Neural cell (in vitro differentiated cells): ENCODE data around the gene NR2F6. TPM values are rescaled to one million over a fixed set of nuclear protein-coding genes. Genes with fewer than 3 reads are reported as not detected.
A peak's percentile ranks its signal among the peaks of the same experiment; 100 is the strongest.

Source experiments
- H2AFZ ChIP-seq: fragments of 200-600, 300-800 bp; sonication (generic), shearing (Covaris generic); 2 replicates; pipeline ENCODE4 v1.6.0; 2014; ENCODE audit warnings: low read depth, mild to moderate bottlenecking, antibody characterized with exemption, low read length, moderate library complexity
- H3F3A ChIP-seq: fragments of 200-600 bp; shearing (Covaris generic); 2 replicates; pipeline ENCODE4 v1.6.1; 2016; ENCODE audit warnings: mild to moderate bottlenecking, moderate library complexity, mixed read lengths, antibody characterized with exemption, low read length; ENCODE audit not compliant: insufficient read depth, poor library complexity, severe bottlenecking
- H3K27ac ChIP-seq: fragments of 200-600, 300-800 bp; sonication (generic), shearing (Covaris generic); 2 replicates; pipeline ENCODE4 v1.5.1; 2014; ENCODE audit warnings: mild to moderate bottlenecking, low read length, moderate library complexity
- H3K27me3 ChIP-seq: fragments of 300-800, 200-600 bp; sonication (generic), shearing (Covaris generic); 2 replicates; pipeline ENCODE4 v1.6.0; 2014; ENCODE audit warnings: mild to moderate bottlenecking, low read depth, low read length, moderate library complexity; ENCODE audit not compliant: insufficient read depth
- H3K36me3 ChIP-seq: fragments of 300-800, 200-600 bp; sonication (generic), shearing (Covaris generic); 2 replicates; pipeline ENCODE4 v1.5.1; 2014; ENCODE audit warnings: mild to moderate bottlenecking, antibody characterized with exemption, low read length, moderate library complexity; ENCODE audit not compliant: insufficient read depth
- H3K4me2 ChIP-seq: fragments of 300-800, 200-600 bp; sonication (generic), shearing (Covaris generic); 2 replicates; pipeline ENCODE4 v1.6.0; 2014; ENCODE audit warnings: mild to moderate bottlenecking, low read length
- H3K4me3 ChIP-seq: fragments of 300-800, 200-600 bp; sonication (generic), shearing (Covaris generic); 2 replicates; pipeline ENCODE4 v1.5.1; 2014; ENCODE audit warnings: mild to moderate bottlenecking, low read length, moderate library complexity
- H3K79me2 ChIP-seq: fragments of 200-600 bp; shearing (Covaris generic); replicated peaks from 2 replicates; pipeline ENCODE4 v1.6.0; 2014; ENCODE audit warnings: mild to moderate bottlenecking, low read length, moderate library complexity; ENCODE audit not compliant: insufficient read depth
- H3K9ac ChIP-seq: fragments of 300-800, 200-600 bp; sonication (generic), shearing (Covaris generic); 2 replicates; pipeline ENCODE4 v1.6.1; 2016; ENCODE audit warnings: mild to moderate bottlenecking, low read length, mixed read lengths
- H3K9me2 ChIP-seq: fragments of 200-600 bp; shearing (Covaris generic); 2 replicates; pipeline ENCODE4 v1.6.1; 2016; ENCODE audit warnings: mild to moderate bottlenecking, low read length, mixed read lengths; ENCODE audit not compliant: insufficient read depth
- H3K9me3 ChIP-seq: fragments of 200-600, 300-800 bp; sonication (generic), shearing (Covaris generic); 2 replicates; pipeline ENCODE4 v1.6.1; 2016; ENCODE audit warnings: mild to moderate bottlenecking, mixed run types, low read length, moderate library complexity, mixed read lengths
- H4K20me1 ChIP-seq: fragments of 200-600 bp; shearing (Covaris generic); 2 replicates; pipeline ENCODE4 v1.6.1; 2016; ENCODE audit warnings: mild to moderate bottlenecking, mixed run types; ENCODE audit not compliant: insufficient read depth
- CTCF ChIP-seq: fragments of 450-650 bp; IDR thresholded peaks from 2 replicates; pipeline ENCODE4 v1.5.1; 2014; ENCODE audit warnings: antibody characterized with exemption, mild to moderate bottlenecking, moderate library complexity; ENCODE audit not compliant: poor library complexity, severe bottlenecking
- EP300 ChIP-seq: fragments of 450-650 bp; conservative IDR thresholded peaks from 2 replicates; pipeline ENCODE4 v1.6.1; 2014; ENCODE audit warnings: antibody characterized with exemption, mild to moderate bottlenecking, moderate library complexity; ENCODE audit not compliant: poor library complexity, severe bottlenecking
- EZH2 ChIP-seq: fragments of 200-600, 300-800 bp; shearing (Covaris generic), sonication (generic); IDR thresholded peaks from 2 replicates; pipeline ENCODE4 v1.6.1; 2014; ENCODE audit warnings: antibody characterized with exemption, low read length, borderline replicate concordance, mild to moderate bottlenecking; ENCODE audit not compliant: insufficient read depth, poor library complexity, severe bottlenecking
- MXI1 ChIP-seq: fragments of 450-650 bp; conservative IDR thresholded peaks from 2 replicates; pipeline ENCODE4 v1.6.1; 2014; ENCODE audit warnings: antibody characterized with exemption, mild to moderate bottlenecking; ENCODE audit not compliant: poor library complexity, severe bottlenecking
- POLR2AphosphoS5 ChIP-seq: IDR thresholded peaks from 2 replicates; pipeline ENCODE4 v1.6.1; 2012
- RAD21 ChIP-seq: fragments of 450-650 bp; conservative IDR thresholded peaks from 2 replicates; pipeline ENCODE4 v1.6.1; 2014; ENCODE audit warnings: antibody characterized with exemption, mild to moderate bottlenecking, moderate library complexity
- SMC3 ChIP-seq: fragments of 450-650 bp; conservative IDR thresholded peaks from 2 replicates; pipeline ENCODE4 v1.6.1; 2014; ENCODE audit warnings: antibody characterized with exemption, mild to moderate bottlenecking, moderate library complexity; ENCODE audit not compliant: poor library complexity
- TAF1 ChIP-seq: IDR thresholded peaks from 2 replicates; pipeline ENCODE4 v1.6.1; 2012; ENCODE audit warnings: low read depth
- polyA plus RNA-seq: library from polyadenylated mRNA; depleted of rRNA; stranded (reverse); fragments of >200 nt; gene quantifications from 2 replicates; pipeline ENCODE4 v1.2.3, GENCODE V29; 2014
- TF ChIP-seq, protein P1 (sequence below): IDR thresholded peaks from 2 replicates; pipeline ENCODE4 v1.6.1; 2012; ENCODE audit warnings: borderline replicate concordance

The NR2F6 gene
- polyA plus RNA-seq, 1 donor from 2014 or later: 26.9 TPM

- Histone ChIP-seq H3K27ac (peak overlapping the region; percentile 47), H4K20me1 (no peaks in the 10 kb centered on the region), H3K79me2 (peaks cover 9% of the 10 kb centered on the region), H3K27me3 (no peaks in the 10 kb centered on the region), H3K9ac (no peak overlapping the region), H3F3A (no peaks in the 10 kb centered on the region), H3K4me2 (no peak overlapping the region), H3K4me3 (no peak overlapping the region), H3K9me2 (no peaks in the 10 kb centered on the region), H3K9me3 (no peaks in the 10 kb centered on the region), H3K36me3 (no peaks in the 10 kb centered on the region), H2AFZ (no peak overlapping the region)
- TF ChIP-seq TAF1: no peak
- TF ChIP-seq RAD21: no peak
- no peak for TF ChIP-seq SMC3
- no peak for TF ChIP-seq MXI1
- TF ChIP-seq CTCF: no peak
- no peak for TF ChIP-seq POLR2AphosphoS5
- no peak for TF ChIP-seq EP300
- no peak for TF ChIP-seq EZH2
- TF ChIP-seq, protein P1, sequence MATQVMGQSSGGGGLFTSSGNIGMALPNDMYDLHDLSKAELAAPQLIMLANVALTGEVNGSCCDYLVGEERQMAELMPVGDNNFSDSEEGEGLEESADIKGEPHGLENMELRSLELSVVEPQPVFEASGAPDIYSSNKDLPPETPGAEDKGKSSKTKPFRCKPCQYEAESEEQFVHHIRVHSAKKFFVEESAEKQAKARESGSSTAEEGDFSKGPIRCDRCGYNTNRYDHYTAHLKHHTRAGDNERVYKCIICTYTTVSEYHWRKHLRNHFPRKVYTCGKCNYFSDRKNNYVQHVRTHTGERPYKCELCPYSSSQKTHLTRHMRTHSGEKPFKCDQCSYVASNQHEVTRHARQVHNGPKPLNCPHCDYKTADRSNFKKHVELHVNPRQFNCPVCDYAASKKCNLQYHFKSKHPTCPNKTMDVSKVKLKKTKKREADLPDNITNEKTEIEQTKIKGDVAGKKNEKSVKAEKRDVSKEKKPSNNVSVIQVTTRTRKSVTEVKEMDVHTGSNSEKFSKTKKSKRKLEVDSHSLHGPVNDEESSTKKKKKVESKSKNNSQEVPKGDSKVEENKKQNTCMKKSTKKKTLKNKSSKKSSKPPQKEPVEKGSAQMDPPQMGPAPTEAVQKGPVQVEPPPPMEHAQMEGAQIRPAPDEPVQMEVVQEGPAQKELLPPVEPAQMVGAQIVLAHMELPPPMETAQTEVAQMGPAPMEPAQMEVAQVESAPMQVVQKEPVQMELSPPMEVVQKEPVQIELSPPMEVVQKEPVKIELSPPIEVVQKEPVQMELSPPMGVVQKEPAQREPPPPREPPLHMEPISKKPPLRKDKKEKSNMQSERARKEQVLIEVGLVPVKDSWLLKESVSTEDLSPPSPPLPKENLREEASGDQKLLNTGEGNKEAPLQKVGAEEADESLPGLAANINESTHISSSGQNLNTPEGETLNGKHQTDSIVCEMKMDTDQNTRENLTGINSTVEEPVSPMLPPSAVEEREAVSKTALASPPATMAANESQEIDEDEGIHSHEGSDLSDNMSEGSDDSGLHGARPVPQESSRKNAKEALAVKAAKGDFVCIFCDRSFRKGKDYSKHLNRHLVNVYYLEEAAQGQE: no peak
Observed at GRCh38 chr19:17266026-17266425, 20.3 kb upstream of the NR2F6 start.

DNA sequence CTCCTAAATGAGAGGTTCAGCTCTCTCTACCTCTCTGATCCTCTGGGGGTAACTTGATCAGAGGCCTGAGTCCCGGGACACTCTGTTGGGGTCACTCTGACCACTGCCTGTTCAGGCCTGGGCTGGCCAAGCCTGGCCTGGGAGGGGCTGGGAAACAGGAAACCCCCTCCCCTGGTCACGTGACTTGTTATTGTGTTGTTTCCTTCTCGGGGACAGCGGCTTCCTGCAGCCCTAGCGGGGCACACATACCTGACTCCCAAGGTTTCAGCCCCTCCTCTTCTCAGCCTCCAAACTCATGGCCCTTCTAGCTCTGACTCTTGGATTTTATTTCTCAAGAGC lies 18.9 kb upstream of the NR2F6 start, which contains the start of gene USHBP1:
Gene USHBP1 (minus strand): TSS at position 105 of the 339 bp plus-strand sequence. CDS start 446 bp downstream, outside the sequence.
- H3K27me3 ChIP-seq: no peaks in the 10 kb centered on the region
- peaks cover 9% of the 10 kb centered on the region for H3K79me2 ChIP-seq
- H3K9me2 ChIP-seq: no peaks in the 10 kb centered on the region
- H3K9ac ChIP-seq: no peak within 1 kb of the TSS
- TF ChIP-seq, protein P1: no peak
- TF ChIP-seq EZH2: no peak
- TF ChIP-seq RAD21: no peak
- no peak for TF ChIP-seq TAF1
- no peak for TF ChIP-seq EP300
- TF ChIP-seq MXI1: no peak
- TF ChIP-seq SMC3: no peak
- no peak for TF ChIP-seq POLR2AphosphoS5
- no peak for TF ChIP-seq CTCF
- H2AFZ ChIP-seq: no peak within 1 kb of the TSS
- peaks cover 2% of the 10 kb centered on the region for H3K9me3 ChIP-seq
- no peak within 1 kb of the TSS for H3K27ac ChIP-seq
- H4K20me1 ChIP-seq: no peaks in the 10 kb centered on the region
- H3F3A ChIP-seq: no peaks in the 10 kb centered on the region
- H3K4me3 ChIP-seq: no peak within 1 kb of the TSS
- H3K36me3 ChIP-seq: no peaks in the 10 kb centered on the region
- H3K4me2 ChIP-seq: no peak within 1 kb of the TSS
